ENCODE data around the gene MZF1.
"Not testable (repeated sequence)": the region's sequence is repeated elsewhere in the genome, so short reads cannot be mapped to it uniquely, and the experiment has no call there.

Gene MZF1

DNA sequence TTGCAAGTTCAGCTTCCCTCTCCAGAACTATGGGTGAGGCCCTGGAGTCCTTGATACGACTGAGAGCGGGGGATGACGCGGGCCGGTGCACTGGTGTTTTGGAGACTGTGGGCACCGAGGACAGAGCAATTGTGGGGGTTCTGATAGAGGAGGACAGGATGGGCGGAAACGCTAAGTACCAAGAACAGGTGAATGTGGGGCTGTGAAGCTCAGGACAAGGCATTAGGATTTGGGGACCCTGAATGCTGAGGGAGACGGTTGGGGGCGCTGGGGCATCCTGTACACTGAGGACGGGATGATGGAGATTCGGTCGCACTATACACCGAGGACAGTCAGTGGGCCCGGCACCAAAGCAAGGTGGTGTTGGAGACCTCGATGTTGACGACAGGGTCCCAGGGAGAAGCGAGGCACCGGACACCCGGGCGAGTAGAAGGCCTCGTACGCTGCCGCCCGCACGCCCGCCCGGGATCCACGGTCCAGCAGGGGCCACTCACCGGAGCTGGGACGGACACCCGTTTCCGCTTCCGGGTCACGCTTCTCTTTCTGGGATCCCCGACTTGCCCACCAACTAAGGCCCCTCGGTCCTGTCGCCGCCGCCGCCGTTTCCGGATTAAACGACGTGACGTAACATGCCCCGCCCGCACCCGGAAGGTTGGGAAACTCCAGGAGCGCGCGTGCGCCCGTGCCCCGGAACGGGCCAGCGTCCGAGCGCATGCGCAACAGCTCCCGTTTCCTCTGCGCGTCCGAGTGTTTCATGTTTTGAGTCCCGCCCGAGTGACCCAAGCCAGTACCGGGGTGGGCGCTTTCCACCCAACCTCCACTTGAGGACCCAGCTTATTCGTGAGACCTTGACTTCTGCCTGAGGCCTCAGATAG lies 18.4 kb downstream of the MZF1 start, which contains the start of gene CHMP2A:
CHMP2A (minus strand) TSS at position 612 of the 875 bp plus-strand sequence. CDS start 893 bp downstream, outside the sequence.
- no peak for DNase-seq

DNA sequence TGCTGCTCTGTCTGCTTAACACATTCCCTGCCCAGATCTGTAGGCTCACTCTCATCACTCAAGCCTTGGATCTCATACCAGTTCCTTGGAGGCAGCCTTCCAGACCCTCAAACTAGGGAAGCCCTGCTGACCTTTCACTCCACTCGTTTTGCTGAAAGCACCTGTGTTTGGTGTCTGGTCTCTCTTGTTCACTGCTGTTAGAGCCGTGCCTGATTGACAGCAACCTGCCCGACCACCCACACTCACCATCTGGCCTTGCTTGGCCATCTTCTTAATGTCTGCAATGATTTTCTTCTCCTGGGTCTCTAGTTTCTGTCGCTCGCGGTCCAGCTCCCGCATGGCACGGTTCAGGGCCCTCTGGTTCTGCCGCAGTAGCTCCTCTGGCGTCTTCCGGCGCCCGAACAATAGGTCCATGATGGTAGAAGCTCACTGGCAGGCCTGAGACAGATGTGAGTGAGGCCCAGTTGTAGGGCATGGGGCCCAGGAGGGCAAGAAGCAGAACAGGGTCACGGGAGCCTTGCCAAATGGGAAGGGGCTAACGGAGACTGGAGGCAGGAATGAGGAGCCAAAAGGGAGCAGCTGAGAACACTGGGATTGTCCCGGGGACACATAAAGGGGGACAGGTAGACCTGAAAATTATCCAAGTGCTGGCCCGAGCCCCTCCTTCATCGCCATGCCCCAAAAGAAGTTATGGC lies 19.2 kb downstream of the MZF1 start:
- no peak for DNase-seq

DNA sequence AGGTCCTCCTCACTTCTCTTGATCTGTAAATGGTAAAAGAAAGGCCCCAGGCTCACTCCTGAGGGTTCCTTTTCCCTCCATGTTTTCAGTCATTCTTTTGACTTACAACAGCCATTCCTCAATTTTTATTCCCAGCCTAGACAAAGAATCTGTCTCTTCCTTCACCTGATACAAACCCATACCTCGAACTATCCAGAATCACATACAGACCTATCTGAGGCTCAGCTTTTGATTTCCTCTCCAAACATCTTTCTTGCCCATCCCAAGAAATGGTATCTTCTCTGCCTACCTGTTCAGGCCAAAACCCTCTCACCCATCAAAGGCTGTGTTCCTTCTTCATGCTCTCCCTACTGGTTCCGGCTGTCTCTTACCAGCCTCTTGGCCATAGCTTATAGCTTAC lies 20.5 kb downstream of the MZF1 start:
- DNase-seq = no peak

DNA sequence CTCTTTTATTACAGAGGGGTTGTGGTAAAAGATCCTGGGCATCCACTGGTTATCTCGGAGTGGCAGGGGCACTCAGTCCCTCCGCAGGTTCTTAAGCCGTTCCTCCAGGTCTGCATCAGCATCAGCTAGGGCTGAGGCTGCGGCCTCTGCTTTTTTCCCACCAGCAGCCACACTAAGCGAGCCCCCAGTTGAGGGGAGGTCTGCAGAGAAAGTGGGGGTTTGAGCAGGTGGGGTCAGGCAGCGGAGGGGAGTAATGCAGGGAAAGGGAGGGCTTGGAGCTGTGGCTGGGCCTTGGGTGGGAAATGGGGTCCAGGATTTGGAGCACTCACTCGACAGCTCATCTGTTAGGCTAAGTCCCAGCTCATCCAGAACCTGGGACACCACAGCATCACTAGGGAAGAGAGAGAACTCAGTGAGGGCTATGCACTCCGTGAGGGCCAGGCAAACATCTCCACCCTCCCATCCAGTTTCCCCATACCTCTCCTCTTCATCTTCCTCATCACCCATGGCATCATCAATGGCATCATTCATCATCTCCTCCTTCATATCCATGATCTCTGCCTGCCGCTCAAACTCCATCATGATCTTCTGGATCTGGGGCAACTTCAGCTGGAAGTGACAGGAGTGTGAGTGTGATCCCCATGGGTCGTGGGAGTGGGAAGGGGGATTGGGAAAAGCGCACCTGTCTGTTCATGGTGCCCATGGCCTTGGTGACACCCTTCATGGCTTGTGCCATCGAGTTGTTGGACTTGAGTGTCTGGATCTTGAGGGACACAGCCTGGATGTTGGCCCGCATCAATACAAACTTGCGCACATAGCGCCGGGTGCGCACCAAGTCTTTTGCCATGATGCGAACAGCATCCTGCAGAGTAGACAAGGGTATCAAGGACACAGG lies 21.3 kb downstream of the MZF1 start:
- no peak for DNase-seq

DNA sequence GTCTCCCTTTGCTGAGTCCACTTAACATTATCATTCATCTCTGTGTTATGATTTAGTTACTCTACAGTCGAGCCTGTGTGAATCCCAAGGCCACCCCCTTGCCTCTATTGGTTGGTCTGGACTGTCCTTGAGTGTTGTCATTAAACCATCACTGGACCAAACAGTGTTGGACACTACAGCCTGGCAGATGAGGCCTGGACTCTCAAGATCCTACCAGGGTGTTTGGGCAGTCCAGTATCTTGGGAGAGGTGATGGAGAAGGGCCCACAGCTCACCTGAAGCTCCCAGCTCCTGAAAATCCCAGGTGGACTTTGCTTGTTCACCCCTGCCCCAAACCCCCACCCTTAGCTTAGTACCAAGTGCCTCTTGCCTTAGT lies 22.0 kb downstream of the MZF1 start:
- DNase-seq = no peak

DNA sequence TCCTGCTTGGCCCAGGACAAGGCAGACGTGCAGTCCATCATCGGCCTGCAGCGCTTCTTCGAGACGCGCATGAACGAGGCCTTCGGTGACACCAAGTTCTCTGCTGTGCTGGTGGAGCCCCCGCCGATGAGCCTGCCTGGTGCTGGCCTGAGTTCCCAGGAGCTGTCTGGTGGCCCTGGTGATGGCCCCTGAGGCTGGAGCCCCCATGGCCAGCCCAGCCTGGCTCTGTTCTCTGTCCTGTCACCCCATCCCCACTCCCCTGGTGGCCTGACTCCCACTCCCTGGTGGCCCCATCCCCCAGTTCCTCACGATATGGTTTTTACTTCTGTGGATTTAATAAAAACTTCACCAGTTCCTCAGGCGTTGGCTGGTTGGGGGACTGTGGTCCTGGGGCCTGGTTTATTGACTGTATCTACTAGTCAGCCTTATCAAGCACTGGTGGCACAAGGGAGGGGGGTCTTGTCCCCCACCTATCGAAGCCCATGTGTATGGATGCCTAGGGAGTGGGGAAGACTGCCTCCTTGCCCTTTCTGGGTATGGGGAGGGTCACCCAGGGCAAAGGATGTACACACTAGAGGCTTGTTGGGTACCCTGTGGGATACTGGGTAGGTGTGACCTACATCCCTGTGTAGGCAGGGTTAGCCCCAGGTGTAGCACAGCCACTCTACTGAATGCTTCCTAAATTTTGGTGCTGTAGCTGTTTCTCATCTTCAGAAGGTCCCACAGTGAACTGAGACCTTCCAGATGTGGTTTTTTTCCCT lies 22.6 kb downstream of the MZF1 start:
- no peak for DNase-seq

DNA sequence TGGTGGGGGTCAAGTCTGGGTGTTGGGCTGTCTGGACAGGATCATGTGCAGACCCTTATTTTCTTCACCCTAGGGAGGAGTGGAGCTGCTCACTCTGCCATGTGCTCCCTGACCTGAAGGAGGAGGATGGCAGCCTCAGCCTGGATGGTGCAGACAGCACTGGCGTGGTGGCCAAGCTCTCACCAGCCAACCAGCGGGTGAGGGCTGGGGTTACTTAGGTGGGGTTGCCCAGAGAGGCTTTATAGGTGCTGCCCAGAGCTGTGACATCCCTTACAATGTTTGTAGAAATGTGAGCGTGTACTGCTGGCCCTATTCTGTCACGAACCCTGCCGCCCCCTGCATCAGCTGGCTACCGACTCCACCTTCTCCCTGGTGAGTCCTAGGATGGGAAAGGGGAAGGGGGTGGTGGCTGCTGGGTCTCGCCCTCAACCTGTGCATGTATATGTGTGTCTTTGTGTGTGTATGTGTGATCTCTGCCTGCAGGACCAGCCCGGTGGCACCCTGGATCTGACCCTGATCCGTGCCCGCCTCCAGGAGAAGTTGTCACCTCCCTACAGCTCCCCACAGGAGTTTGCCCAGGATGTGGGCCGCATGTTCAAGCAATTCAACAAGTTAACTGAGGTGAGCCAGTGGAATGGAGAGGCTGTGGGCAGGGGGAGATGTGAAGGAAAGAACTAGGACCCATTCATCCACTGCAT lies 23.3 kb downstream of the MZF1 start:
- DNase-seq = no peak

DNA sequence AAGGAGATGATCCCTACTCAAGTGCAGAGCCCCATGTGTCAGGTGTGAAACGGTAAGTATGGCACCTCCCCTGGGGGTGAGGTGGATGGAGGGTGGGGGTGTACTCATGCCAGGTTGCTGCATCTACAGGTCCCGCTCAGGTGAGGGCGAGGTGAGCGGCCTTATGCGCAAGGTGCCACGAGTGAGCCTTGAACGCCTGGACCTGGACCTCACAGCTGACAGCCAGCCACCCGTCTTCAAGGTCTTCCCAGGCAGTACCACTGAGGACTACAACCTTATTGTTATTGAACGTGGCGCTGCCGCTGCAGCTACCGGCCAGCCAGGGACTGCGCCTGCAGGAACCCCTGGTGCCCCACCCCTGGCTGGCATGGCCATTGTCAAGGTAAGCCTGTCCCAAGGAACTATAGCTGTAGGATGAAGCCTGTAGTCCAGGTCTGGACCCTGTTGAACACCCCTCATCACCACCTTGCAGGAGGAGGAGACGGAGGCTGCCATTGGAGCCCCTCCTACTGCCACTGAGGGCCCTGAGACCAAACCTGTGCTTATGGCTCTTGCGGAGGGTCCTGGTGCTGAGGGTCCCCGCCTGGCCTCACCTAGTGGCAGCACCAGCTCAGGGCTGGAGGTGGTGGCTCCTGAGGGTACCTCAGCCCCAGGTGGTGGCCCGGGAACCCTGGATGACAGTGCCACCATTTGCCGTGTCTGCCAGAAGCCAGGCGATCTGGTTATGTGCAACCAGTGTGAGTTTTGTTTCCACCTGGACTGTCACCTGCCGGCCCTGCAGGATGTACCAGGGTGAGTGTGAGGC lies 24.1 kb downstream of the MZF1 start:
- no peak for DNase-seq

DNA sequence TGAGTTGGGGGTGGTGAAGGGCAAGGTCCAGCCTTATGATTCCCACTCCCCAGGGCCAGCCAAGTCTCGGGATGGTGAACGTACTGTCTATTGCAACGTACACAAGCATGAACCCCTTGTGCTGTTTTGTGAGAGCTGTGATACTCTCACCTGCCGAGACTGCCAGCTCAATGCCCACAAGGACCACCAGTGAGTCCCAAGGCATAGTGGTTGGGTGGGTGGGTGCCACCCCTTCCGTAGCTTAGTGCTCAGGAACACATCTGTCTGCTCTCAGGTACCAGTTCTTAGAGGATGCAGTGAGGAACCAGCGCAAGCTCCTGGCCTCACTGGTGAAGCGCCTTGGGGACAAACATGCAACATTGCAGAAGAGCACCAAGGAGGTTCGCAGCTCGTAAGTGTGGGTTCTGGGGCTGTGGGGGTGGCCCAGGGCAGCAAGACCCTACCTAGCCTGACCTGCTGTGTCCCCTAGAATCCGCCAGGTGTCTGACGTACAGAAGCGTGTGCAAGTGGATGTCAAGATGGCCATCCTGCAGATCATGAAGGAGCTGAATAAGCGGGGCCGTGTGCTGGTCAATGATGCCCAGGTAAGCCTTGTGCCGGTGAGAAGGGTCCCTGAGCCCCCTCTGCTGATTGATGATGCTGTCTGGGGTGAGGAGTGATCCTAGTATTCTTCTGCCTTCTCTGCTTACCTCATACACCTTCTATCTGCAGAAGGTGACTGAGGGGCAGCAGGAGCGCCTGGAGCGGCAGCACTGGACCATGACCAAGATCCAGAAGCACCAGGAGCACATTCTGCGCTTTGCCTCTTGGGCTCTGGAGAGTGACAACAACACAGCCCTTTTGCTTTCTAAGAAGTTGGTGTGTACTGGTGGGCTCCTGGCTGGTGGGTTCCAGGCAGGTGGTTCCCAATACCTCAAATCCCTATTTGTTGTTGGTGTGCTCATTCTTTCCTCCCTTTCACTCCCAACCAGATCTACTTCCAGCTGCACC lies 25.5 kb downstream of the MZF1 start:
- DNase-seq = no peak

DNA sequence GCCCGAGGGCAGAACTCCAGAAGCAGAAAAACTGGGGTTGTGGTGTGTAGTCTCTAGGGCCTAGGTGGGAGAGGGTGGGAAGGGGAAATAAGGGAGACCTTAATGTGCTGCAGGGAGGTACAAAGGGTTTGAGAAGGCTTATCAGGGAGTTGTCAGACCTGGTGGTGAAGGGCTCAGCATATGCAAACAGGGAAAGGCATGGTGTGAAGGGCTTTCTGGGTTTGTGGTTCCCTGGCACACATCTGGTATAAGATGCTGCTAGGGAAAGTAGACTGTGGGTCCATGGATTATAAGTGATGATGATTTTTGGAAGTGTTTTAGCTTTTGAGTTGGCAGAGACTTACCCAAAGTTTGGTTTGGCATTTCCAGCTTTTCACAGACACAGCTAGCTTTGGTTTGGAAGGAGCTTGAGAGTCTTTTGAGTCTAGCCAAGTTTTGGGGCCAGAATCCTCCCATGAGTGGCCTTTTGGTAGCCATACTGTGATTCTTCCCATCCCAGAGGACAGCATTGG lies 27.1 kb downstream of the MZF1 start:
- DNase-seq = no peak

DNA sequence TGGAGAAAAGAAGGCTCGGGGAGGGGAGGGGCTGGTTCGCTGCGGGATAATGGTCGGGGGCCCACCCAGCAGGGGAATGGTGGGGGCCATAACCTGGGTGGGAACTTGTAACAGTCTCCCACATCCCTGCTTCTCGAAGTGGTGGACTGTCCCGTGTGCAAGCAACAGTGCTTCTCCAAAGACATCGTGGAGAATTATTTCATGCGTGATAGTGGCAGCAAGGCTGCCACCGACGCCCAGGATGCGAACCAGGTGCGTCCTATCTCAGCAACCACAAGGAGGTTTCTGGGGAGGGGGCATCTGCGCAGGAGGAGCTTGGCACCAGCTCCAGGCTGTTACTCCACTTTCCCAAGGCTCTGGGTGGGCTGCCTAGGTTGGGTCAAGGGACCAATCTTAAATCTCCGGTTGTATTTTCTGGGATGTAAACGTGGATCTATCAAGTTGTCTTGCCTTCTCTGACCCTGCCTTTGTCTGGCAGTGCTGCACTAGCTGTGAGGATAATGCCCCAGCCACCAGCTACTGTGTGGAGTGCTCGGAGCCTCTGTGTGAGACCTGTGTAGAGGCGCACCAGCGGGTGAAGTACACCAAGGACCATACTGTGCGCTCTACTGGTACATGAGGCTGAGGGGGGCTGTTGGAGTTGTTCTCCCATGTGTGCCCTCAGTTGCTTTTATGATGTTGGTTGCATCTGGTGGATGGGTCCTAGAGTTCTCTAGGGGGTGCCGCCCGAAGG lies 27.7 kb downstream of the MZF1 start:
- DNase-seq = no peak

DNA sequence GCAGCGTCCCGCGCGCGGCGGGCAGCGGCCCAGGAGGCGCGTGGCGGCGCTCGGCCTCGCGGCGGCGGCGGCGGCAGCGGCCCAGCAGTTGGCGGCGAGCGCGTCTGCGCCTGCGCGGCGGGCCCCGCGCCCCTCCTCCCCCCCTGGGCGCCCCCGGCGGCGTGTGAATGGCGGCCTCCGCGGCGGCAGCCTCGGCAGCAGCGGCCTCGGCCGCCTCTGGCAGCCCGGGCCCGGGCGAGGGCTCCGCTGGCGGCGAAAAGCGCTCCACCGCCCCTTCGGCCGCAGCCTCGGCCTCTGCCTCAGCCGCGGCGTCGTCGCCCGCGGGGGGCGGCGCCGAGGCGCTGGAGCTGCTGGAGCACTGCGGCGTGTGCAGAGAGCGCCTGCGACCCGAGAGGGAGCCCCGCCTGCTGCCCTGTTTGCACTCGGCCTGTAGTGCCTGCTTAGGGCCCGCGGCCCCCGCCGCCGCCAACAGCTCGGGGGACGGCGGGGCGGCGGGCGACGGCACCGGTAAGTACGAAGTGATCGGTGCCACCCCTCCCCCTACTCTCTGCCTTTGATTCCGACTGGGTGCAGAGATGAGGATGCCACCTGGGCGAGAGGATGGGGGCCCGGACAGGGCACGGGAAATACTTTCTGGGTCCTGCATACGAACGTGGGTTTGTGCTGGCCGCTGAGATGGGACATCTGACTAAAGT lies 28.4 kb downstream of the MZF1 start:
- no peak for DNase-seq

DNA sequence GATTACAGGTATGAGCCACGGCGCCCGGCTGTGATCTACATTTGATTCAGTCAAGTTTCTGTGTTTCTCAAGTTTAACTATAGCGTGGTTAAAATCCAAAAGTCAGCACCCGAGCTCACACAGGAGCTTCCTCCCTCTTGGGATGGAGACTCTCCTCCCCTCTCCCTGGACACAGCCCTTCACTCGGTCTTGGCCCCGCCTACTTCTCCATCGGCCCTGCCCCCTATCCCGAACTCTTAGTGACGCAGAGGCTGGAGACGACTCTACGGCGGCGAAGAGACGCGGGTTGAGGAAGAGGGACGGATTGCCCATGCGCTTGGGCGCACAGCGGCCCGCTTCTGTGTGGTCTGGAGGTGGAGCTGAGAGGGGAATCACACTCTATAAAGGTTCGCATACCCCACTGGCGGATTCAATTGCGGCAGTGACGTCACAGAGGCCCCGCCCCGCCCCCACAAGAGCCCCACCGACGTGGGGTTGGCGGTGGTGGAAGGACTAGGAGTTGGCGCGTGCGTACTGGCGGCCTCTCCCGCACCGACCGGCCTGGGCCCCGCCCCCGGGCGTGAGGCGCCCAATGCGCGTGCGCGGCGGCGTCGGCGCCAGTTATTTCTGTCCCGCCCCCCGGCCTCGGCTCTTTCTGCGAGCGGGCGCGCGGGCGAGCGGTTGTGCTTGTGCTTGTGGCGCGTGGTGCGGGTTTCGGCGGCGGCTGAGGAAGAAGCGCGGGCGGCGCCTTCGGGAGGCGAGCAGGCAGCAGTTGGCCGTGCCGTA lies 29.1 kb downstream of the MZF1 start, which contains the start of gene TRIM28:
TRIM28 (plus strand) TSS at position 239 of the 765 bp plus-strand sequence. CDS start 694 bp downstream, outside the sequence.
- DNase-seq = no peak

DNA sequence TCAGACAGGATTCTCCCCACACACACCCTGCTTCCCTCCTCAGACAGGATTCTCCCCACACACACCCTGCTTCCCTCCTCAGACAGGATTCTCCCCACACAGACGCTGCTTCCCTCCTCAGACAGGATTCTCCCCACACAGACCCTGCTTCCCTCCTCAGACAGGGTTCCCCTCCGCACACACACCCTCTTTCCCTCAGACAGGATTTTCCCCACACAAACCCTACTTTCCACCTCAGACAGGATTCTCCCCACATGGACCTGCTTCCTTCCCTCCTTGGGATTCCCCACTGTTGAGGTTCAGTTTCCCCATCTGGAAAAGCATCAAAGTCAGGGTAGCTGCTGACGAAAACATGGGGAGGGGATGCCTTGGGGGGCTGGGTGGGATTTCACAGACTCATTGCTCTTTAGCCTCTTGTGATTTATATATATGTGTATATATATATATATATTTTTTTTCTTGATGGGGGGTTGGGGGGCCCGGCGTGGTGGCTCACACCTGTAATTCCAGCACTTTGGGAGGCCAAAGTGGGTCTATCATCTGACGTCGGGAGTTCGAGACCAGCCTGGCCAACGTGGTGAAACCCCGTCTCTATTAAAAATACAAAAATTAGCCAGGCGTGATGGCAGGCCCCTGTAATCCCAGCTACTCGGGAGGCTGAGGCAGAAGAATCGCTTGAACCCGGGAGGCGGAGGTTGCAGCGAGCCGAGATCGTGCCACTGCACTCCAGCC lies 30.3 kb downstream of the MZF1 start:
- DNase-seq = not testable (repeated sequence)

DNA sequence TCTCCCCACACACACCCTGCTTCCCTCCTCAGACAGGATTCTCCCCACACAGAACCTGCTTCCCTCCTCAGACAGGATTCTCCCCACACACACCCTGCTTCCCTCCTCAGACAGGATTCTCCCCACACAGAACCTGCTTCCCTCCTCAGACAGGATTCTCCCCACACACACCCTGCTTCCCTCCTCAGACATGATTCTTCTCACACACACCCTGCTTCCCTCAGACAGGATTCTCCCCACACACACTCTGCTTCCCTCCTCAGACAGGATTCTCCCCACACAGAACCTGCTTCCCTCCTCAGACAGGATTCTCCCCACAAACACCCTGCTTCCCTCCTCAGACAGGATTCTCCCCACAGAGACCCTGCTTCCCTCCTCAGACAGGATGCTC lies 34.0 kb downstream of the MZF1 start:
- DNase-seq = not testable (repeated sequence)

All from COR-L47 (cell line).